AG09309 (cell line): ENCODE measurements around the gene ADGRG6.

Source experiments
- DNase-seq: peaks from one replicate; pipeline ENCODE4 v3.0.0-alpha.2; 2010; ENCODE audit warnings: low read depth
- H3K4me3 ChIP-seq: 2 replicates; pipeline ENCODE4 v1.5.1; 2011; ENCODE audit warnings: mild to moderate bottlenecking, low read depth, low read length, moderate library complexity; ENCODE audit not compliant: control insufficient read depth
- CTCF ChIP-seq: IDR thresholded peaks from 2 replicates; pipeline ENCODE4 v1.5.1; 2011; ENCODE audit warnings: mild to moderate bottlenecking, low read depth, low read length, inconsistent platforms; ENCODE audit not compliant: insufficient read depth, control insufficient read depth; ENCODE audit errors: missing control alignments

ADGRG6 gene

GRCh38 chr6:142289687-142290086 is 12.1 kb upstream of the ADGRG6 start:
- no peak overlapping the region for H3K4me3 ChIP-seq
- no peak for TF ChIP-seq CTCF
- no peak for DNase-seq

GRCh38 chr6:142290851-142291250 is 11.0 kb upstream of the ADGRG6 start:
- DNase-seq, result no peak
- H3K4me3 ChIP-seq, result no peak overlapping the region
- no peak for TF ChIP-seq CTCF

- H3K4me3 ChIP-seq, result no peak overlapping the region
- no peak for DNase-seq
- no peak for TF ChIP-seq CTCF
Observed at GRCh38 chr6:142291512-142291911, 10.3 kb upstream of the ADGRG6 start.

GRCh38 chr6:142292166-142292924 is 9.5 kb upstream of the ADGRG6 start:
- no peak overlapping the region for H3K4me3 ChIP-seq
- no peak for DNase-seq
- TF ChIP-seq CTCF, result no peak

GRCh38 chr6:142293121-142293520 is 8.7 kb upstream of the ADGRG6 start:
- TF ChIP-seq CTCF, result no peak
- no peak overlapping the region for H3K4me3 ChIP-seq
- no peak for DNase-seq

- no peak for DNase-seq
- no peak for TF ChIP-seq CTCF
- no peak overlapping the region for H3K4me3 ChIP-seq
Observed at GRCh38 chr6:142294679-142295078, 7.1 kb upstream of the ADGRG6 start.
